Measurements from ENCODE around the gene TTC9B.

GRCh38 chr19:40178756-40179155 lies 39.4 kb downstream of the TTC9B start:
- TF ChIP-seq POLR2AphosphoS5 (IDR thresholded peaks at IDR 0.05) (no peak), POLR2A (IDR thresholded peaks at IDR 0.05) (no peak), CTCF (IDR thresholded peaks at IDR 0.05) (no peak)

Measured in stomach (tissue), 4 donors.